DND-41 (cell line): ENCODE data around the gene CLSTN2.

ENCODE experiments used
- CTCF ChIP-seq: IDR thresholded peaks from 2 replicates; pipeline ENCODE4 v1.5.1; 2012; ENCODE audit warnings: borderline replicate concordance, low read length, moderate library complexity, mild to moderate bottlenecking; ENCODE audit not compliant: poor library complexity, severe bottlenecking; ENCODE audit errors: extremely low read depth
- EZH2 ChIP-seq: IDR thresholded peaks from 3 replicates; pipeline ENCODE4 v1.6.1; 2012; ENCODE audit warnings: borderline replicate concordance, low read depth, mild to moderate bottlenecking, moderate library complexity, low read length, inconsistent platforms; ENCODE audit not compliant: severe bottlenecking

DNA sequence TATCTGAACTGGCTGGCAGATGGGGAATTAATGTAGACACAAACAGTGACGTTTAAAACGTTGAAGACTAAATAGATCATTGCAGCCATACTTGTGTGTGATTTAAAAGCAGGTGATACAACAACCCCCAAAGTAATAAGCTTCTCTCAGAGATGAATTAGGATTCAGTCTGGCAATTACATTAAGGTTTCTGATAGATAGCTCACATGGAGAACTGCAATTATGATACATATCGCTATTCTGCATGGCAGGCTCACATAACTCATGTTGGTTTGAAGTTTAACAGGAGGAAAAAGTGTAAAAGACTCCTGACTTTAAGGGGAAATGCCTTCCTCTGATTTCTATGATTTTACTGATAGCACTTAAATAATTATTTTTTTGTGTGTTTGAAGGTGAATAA lies 196.9 kb downstream of the CLSTN2 start:
- TF ChIP-seq CTCF (no peak), EZH2 (no peak)
